ENCODE measurements around the gene STS.

STS gene

GRCh38 chrX:7184816-7185215 is 37.3 kb downstream of the STS start:
- no peak for DNase-seq

DNA sequence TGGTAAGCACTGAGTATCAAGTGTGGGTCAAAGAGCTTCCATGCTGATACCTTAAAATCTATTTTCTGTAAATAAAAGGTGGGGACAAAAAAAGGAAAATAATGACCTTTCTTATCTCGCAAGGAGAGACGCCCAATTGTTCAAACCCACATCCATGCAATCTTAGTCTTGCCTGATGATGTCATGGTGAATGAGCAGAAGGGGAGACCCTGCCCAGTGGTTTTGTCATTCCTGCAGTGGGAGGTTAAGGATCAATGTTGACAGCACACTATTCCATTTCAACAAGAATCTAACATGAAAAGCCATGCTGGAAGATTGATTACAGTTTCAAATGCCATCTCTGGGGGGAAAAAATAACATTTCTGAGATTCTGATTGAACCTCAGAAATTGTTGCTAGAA is 41.2 kb downstream of the STS start:
- DNase-seq = no peak

GRCh38 chrX:7190157-7190556 is 42.6 kb downstream of the STS start:
- no peak for DNase-seq

- DNase-seq = no peak
These were observed 44.2 kb downstream of the STS start for GRCh38 chrX:7191681-7192110.

- DNase-seq = no peak
These were observed 45.4 kb downstream of the STS start for GRCh38 chrX:7192871-7193270.

- no peak for DNase-seq
These were observed 47.1 kb downstream of the STS start for GRCh38 chrX:7194606-7195005.

Measured in femur (tissue), 1 donor.